Body of pancreas (tissue), 4 donors: ENCODE results near the gene RAET1E.

ENCODE experiments used
- POLR2A ChIP-seq, 3 donors: fragments of 450-650 bp; IDR thresholded peaks; one replicate each; pipeline ENCODE4 v1.6.1; 2016; ENCODE audit warnings: antibody characterized with exemption in 3 of 3, mild to moderate bottlenecking in 2 of 3
- TF ChIP-seq, protein P1 (sequence below), 7 experiments: fragments of 450-650 bp in 4 of 7; fragments of 200-600 bp in 3 of 7; sonication (generic) in 3 of 7; IDR thresholded peaks; one replicate each; pipeline ENCODE4 v1.5.1; 2016 to 2019; ENCODE audit warnings: antibody characterized with exemption in 7 of 7

DNA sequence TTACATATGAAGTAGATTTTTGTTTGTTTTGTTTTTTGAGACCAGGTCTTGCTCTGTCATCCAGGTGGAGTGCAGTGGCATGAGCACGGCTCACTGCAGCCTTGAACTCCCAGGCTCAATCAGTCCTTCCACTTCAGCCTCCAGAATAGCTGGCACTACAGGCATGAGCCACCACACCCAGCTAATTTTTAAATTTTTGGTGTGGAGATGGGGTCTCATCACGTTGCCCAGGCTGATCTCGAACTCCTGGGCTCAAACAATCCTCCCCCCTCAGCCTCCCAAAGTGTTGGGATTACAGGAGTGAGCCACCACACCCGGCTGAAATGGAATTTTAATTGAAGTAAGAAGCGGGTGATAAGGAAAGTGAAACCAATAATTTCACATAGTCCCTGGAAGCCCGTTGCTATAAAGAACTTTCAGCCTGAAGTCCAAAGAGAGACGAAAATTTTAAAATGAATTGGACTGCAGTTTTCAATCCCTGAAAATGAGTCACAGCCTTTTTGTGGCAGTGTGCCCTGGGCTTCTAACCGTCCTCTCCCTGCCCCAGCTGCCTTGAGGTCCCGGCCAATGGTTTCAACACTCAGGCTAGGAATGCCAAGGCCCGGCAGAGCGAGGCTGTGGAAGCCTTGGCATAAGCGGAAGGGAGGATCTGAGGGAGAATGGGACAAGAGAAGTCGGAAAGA, 757 bp downstream of the RAET1E start:
- TF ChIP-seq, protein P1, sequence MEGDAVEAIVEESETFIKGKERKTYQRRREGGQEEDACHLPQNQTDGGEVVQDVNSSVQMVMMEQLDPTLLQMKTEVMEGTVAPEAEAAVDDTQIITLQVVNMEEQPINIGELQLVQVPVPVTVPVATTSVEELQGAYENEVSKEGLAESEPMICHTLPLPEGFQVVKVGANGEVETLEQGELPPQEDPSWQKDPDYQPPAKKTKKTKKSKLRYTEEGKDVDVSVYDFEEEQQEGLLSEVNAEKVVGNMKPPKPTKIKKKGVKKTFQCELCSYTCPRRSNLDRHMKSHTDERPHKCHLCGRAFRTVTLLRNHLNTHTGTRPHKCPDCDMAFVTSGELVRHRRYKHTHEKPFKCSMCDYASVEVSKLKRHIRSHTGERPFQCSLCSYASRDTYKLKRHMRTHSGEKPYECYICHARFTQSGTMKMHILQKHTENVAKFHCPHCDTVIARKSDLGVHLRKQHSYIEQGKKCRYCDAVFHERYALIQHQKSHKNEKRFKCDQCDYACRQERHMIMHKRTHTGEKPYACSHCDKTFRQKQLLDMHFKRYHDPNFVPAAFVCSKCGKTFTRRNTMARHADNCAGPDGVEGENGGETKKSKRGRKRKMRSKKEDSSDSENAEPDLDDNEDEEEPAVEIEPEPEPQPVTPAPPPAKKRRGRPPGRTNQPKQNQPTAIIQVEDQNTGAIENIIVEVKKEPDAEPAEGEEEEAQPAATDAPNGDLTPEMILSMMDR (IDR thresholded peaks at IDR 0.05), result no peak
- TF ChIP-seq POLR2A (IDR thresholded peaks at IDR 0.05), result no peak
